ENCODE results near the gene RAMACL. TPM values are rescaled to one million over a fixed set of nuclear protein-coding genes. Genes with fewer than 3 reads are reported as not detected.

The RAMACL gene
- total RNA-seq, 1 experiment from 2014 or later = 3.6 TPM

- Histone ChIP-seq H3K4me3 (ENCODE audit: low read length) (no peak overlapping the region), H3K27ac (ENCODE audit: low read length) (no peak overlapping the region), H3K4me1 (ENCODE audit: low read length) (peaks cover 29% of the 10 kb centered on the region), H3K79me2 (ENCODE audit: low read length) (no peaks in the 10 kb centered on the region), H3K9me2 (replicated peaks; ENCODE audit: insufficient read depth, low read length) (no peaks in the 10 kb centered on the region), H3K36me3 (ENCODE audit: insufficient read depth, low read length) (no peaks in the 10 kb centered on the region), H3K4me2 (ENCODE audit: low read depth, low read length, poor library complexity, severe bottlenecking) (no peak overlapping the region), H4K20me1 (ENCODE audit: insufficient read depth, low read depth, low read length) (no peaks in the 10 kb centered on the region), H3K27me3 (ENCODE audit: low read length) (no peaks in the 10 kb centered on the region), H3K9ac (ENCODE audit: low read length) (no peak overlapping the region), H3K9me3 (ENCODE audit: low read length) (no peaks in the 10 kb centered on the region), H2AFZ (ENCODE audit: low read length) (no peak overlapping the region)
- DNase-seq = no peak
Observed at GRCh38 chr6:166563200-166563599, 23.3 kb downstream of the RAMACL start.

- H3K9ac ChIP-seq (ENCODE audit: low read length) = no peak overlapping the region
- DNase-seq = no peak
- no peaks in the 10 kb centered on the region for H3K79me2 ChIP-seq (ENCODE audit: low read length)
- no peaks in the 10 kb centered on the region for H3K36me3 ChIP-seq (ENCODE audit: insufficient read depth, low read length)
- H3K4me2 ChIP-seq (ENCODE audit: low read depth, low read length, poor library complexity, severe bottlenecking) = no peak overlapping the region
- H3K27ac ChIP-seq (ENCODE audit: low read length) = no peak overlapping the region
- H3K27me3 ChIP-seq (ENCODE audit: low read length) = no peaks in the 10 kb centered on the region
- peaks cover 25% of the 10 kb centered on the region for H3K4me1 ChIP-seq (ENCODE audit: low read length)
- no peak overlapping the region for H2AFZ ChIP-seq (ENCODE audit: low read length)
- no peaks in the 10 kb centered on the region for H3K9me3 ChIP-seq (ENCODE audit: low read length)
- no peaks in the 10 kb centered on the region for H4K20me1 ChIP-seq (ENCODE audit: insufficient read depth, low read depth, low read length)
- H3K4me3 ChIP-seq (ENCODE audit: low read length) = no peak overlapping the region
- no peaks in the 10 kb centered on the region for H3K9me2 ChIP-seq (replicated peaks; ENCODE audit: insufficient read depth, low read length)
Observed at GRCh38 chr6:166562726-166563125, 23.8 kb downstream of the RAMACL start.

DNA sequence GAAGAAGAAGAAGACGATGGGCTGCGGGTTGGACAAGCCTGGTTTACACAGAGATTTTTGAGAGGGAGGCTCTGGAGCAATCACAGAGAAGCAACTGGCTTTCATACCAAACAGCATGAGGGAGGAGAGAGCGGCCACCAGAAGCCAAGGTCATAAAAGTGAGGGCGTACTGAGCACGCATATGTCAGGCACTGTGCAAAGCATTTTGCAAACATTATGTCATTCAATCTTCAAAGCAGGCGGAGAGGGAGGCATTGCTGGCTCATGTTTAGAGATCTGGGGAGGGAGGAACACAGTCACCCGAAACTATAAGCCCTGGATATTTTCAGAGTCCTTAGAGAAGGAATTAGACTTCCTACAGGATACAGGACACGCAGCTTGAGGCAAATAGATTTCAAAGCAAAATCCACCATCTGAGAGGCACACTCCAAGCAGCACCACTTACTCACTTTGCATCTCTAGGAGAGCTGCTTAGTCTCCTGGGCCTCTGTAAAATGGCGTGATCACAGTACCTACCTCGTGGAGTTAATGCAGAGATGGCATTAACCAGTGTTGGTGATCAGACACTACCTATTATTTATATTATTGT is 24.6 kb downstream of the RAMACL start:
- H4K20me1 ChIP-seq (ENCODE audit: insufficient read depth, low read depth, low read length) = no peaks in the 10 kb centered on the region

GRCh38 chr6:166560222-166560621 is 26.3 kb downstream of the RAMACL start:
- H3K9me2 ChIP-seq (replicated peaks; ENCODE audit: insufficient read depth, low read length) = no peaks in the 10 kb centered on the region
- H3K27ac ChIP-seq (ENCODE audit: low read length) = no peak overlapping the region
- no peaks in the 10 kb centered on the region for H3K79me2 ChIP-seq (ENCODE audit: low read length)
- no peak overlapping the region for H3K4me3 ChIP-seq (ENCODE audit: low read length)
- H3K36me3 ChIP-seq (ENCODE audit: insufficient read depth, low read length) = no peaks in the 10 kb centered on the region
- H3K4me2 ChIP-seq (ENCODE audit: low read depth, low read length, poor library complexity, severe bottlenecking) = no peak overlapping the region
- no peak overlapping the region for H3K9ac ChIP-seq (ENCODE audit: low read length)
- H2AFZ ChIP-seq (ENCODE audit: low read length) = no peak overlapping the region
- DNase-seq = no peak
- H3K4me1 ChIP-seq (ENCODE audit: low read length) = peaks cover 35% of the 10 kb centered on the region
- no peaks in the 10 kb centered on the region for H3K27me3 ChIP-seq (ENCODE audit: low read length)
- H3K9me3 ChIP-seq (ENCODE audit: low read length) = no peaks in the 10 kb centered on the region
- H4K20me1 ChIP-seq (ENCODE audit: insufficient read depth, low read depth, low read length) = no peaks in the 10 kb centered on the region

More for the DNA sequence above, 24.6 kb downstream of the RAMACL start:
- H3K4me1 ChIP-seq (ENCODE audit: low read length) = peaks cover 23% of the 10 kb centered on the region
- H3K79me2 ChIP-seq (ENCODE audit: low read length) = no peaks in the 10 kb centered on the region
- no peak for DNase-seq
- H3K4me3 ChIP-seq (ENCODE audit: low read length) = no peak overlapping the region
- H3K9me3 ChIP-seq (ENCODE audit: low read length) = no peaks in the 10 kb centered on the region
- H3K27ac ChIP-seq (ENCODE audit: low read length) = no peak overlapping the region
- no peak overlapping the region for H3K4me2 ChIP-seq (ENCODE audit: low read depth, low read length, poor library complexity, severe bottlenecking)
- H3K36me3 ChIP-seq (ENCODE audit: insufficient read depth, low read length) = no peaks in the 10 kb centered on the region
- no peak overlapping the region for H3K9ac ChIP-seq (ENCODE audit: low read length)
- no peak overlapping the region for H2AFZ ChIP-seq (ENCODE audit: low read length)
- H3K9me2 ChIP-seq (replicated peaks; ENCODE audit: insufficient read depth, low read length) = no peaks in the 10 kb centered on the region
- H3K27me3 ChIP-seq (ENCODE audit: low read length) = no peaks in the 10 kb centered on the region

- H3K27me3 ChIP-seq (ENCODE audit: low read length) = no peaks in the 10 kb centered on the region
- no peak overlapping the region for H3K4me2 ChIP-seq (ENCODE audit: low read depth, low read length, poor library complexity, severe bottlenecking)
- H3K36me3 ChIP-seq (ENCODE audit: insufficient read depth, low read length) = no peaks in the 10 kb centered on the region
- H3K9ac ChIP-seq (ENCODE audit: low read length) = no peak overlapping the region
- H3K4me3 ChIP-seq (ENCODE audit: low read length) = no peak overlapping the region
- no peaks in the 10 kb centered on the region for H3K79me2 ChIP-seq (ENCODE audit: low read length)
- H3K4me1 ChIP-seq (ENCODE audit: low read length) = peaks cover 41% of the 10 kb centered on the region
- no peak overlapping the region for H2AFZ ChIP-seq (ENCODE audit: low read length)
- H4K20me1 ChIP-seq (ENCODE audit: insufficient read depth, low read depth, low read length) = no peaks in the 10 kb centered on the region
- DNase-seq = no peak
- no peaks in the 10 kb centered on the region for H3K9me3 ChIP-seq (ENCODE audit: low read length)
- no peaks in the 10 kb centered on the region for H3K9me2 ChIP-seq (replicated peaks; ENCODE audit: insufficient read depth, low read length)
- H3K27ac ChIP-seq (ENCODE audit: low read length) = no peak overlapping the region
Observed at GRCh38 chr6:166559662-166560061, 26.8 kb downstream of the RAMACL start.

- H2AFZ ChIP-seq (ENCODE audit: low read length) = no peak overlapping the region
- no peak overlapping the region for H3K4me3 ChIP-seq (ENCODE audit: low read length)
- H3K9me2 ChIP-seq (replicated peaks; ENCODE audit: insufficient read depth, low read length) = no peaks in the 10 kb centered on the region
- H3K27me3 ChIP-seq (ENCODE audit: low read length) = no peaks in the 10 kb centered on the region
- peaks cover 45% of the 10 kb centered on the region for H3K4me1 ChIP-seq (ENCODE audit: low read length)
- no peaks in the 10 kb centered on the region for H3K79me2 ChIP-seq (ENCODE audit: low read length)
- DNase-seq = no peak
- H4K20me1 ChIP-seq (ENCODE audit: insufficient read depth, low read depth, low read length) = no peaks in the 10 kb centered on the region
- H3K36me3 ChIP-seq (ENCODE audit: insufficient read depth, low read length) = no peaks in the 10 kb centered on the region
- H3K9me3 ChIP-seq (ENCODE audit: low read length) = no peaks in the 10 kb centered on the region
- H3K4me2 ChIP-seq (ENCODE audit: low read depth, low read length, poor library complexity, severe bottlenecking) = no peak overlapping the region
- no peak overlapping the region for H3K9ac ChIP-seq (ENCODE audit: low read length)
- no peak overlapping the region for H3K27ac ChIP-seq (ENCODE audit: low read length)
Observed at GRCh38 chr6:166559211-166559610, 27.3 kb downstream of the RAMACL start.

GRCh38 chr6:166558156-166559005 is 28.1 kb downstream of the RAMACL start:
- H3K4me3 ChIP-seq (ENCODE audit: low read length) = no peak overlapping the region
- no peaks in the 10 kb centered on the region for H3K9me3 ChIP-seq (ENCODE audit: low read length)
- no peaks in the 10 kb centered on the region for H3K9me2 ChIP-seq (replicated peaks; ENCODE audit: insufficient read depth, low read length)
- no peaks in the 10 kb centered on the region for H4K20me1 ChIP-seq (ENCODE audit: insufficient read depth, low read depth, low read length)
- no peak overlapping the region for H3K4me2 ChIP-seq (ENCODE audit: low read depth, low read length, poor library complexity, severe bottlenecking)
- H3K79me2 ChIP-seq (ENCODE audit: low read length) = no peaks in the 10 kb centered on the region
- H3K9ac ChIP-seq (ENCODE audit: low read length) = no peak overlapping the region
- no peaks in the 10 kb centered on the region for H3K36me3 ChIP-seq (ENCODE audit: insufficient read depth, low read length)
- H2AFZ ChIP-seq (ENCODE audit: low read length) = no peak overlapping the region
- no peaks in the 10 kb centered on the region for H3K27me3 ChIP-seq (ENCODE audit: low read length)
- no peak for DNase-seq
- no peak overlapping the region for H3K27ac ChIP-seq (ENCODE audit: low read length)
- peaks cover 53% of the 10 kb centered on the region for H3K4me1 ChIP-seq (ENCODE audit: low read length)

GRCh38 chr6:166556863-166557322 is 29.6 kb downstream of the RAMACL start:
- Histone ChIP-seq H3K79me2 (ENCODE audit: low read length) (no peaks in the 10 kb centered on the region), H3K9ac (ENCODE audit: low read length) (no peak overlapping the region), H2AFZ (ENCODE audit: low read length) (no peak overlapping the region), H3K9me3 (ENCODE audit: low read length) (no peaks in the 10 kb centered on the region), H3K36me3 (ENCODE audit: insufficient read depth, low read length) (no peaks in the 10 kb centered on the region), H3K4me2 (ENCODE audit: low read depth, low read length, poor library complexity, severe bottlenecking) (no peak overlapping the region), H3K4me3 (ENCODE audit: low read length) (no peak overlapping the region), H4K20me1 (ENCODE audit: insufficient read depth, low read depth, low read length) (no peaks in the 10 kb centered on the region), H3K27me3 (ENCODE audit: low read length) (no peaks in the 10 kb centered on the region), H3K9me2 (replicated peaks; ENCODE audit: insufficient read depth, low read length) (no peaks in the 10 kb centered on the region), H3K4me1 (ENCODE audit: low read length) (peaks cover 60% of the 10 kb centered on the region), H3K27ac (ENCODE audit: low read length) (no peak overlapping the region)
- DNase-seq = no peak

Data from Karpas-422 (cell line).